DMS114 treated with DMSO at 0.1 percent for 48 hours (cell line): ENCODE measurements around the gene ADAMTS2.
"Not testable (repeated sequence)": the region's sequence is repeated elsewhere in the genome, so short reads cannot be mapped to it uniquely, and the experiment has no call there.

Experiments
- DNase-seq: peaks from one replicate; lab custom pipeline; 2025; ENCODE audit not compliant: unreplicated experiment; lab: John Stamatoyannopoulos, UW

The ADAMTS2 gene

DNA sequence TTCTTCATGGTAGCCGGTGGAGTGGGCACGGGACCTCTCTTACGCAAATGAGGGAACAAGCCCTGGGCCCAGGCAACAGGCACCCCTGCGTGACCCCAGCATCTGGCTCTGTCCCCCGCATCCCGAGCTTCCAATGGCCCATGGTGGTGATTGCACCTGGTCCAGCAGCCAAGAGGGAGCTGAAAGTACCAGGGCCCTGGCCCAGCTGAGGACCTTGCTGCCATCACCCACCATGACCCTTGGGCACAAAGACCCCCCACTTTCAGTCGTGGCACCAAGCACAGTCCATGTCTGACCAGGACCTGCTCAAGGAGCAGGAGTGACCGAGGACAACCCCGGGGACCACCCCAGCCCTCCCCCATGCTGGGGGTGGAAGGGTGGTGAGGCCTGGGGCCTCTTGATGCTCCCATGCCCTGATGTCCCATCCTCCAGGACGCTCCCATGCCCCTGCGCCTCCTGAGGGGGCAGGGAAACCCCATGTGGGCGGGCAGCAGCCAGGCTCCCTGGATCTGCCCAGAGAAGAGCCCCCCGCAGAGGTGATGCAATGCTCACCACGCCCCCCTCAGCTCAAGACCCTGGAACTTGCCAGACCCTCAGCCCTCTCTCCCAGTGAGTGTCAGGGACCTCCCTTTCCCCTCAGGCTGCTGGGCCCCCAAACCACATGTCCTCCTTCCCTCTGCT lies 123.9 kb downstream of the ADAMTS2 start:
- DNase-seq, result no peak

DNA sequence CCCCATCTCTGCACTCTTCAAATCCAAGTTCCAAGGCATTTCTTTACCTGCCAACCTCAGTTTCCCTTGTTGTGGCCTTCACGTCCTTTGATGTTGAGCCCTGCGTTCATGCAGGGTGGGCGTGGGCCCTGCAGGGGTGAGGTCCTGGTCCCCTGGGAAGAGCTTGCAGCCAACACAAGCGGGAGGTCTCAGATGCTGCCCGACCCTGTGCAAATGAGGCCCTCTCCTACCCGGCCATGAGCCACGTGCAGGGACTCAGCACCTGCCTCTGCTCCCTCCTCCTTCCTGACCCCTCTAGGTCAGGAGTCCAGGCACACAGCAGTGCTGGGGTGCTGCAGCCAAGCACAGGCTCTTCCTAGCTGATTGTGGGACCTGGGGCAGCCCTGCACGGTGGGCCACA lies 124.5 kb downstream of the ADAMTS2 start:
- DNase-seq, result no peak

DNA sequence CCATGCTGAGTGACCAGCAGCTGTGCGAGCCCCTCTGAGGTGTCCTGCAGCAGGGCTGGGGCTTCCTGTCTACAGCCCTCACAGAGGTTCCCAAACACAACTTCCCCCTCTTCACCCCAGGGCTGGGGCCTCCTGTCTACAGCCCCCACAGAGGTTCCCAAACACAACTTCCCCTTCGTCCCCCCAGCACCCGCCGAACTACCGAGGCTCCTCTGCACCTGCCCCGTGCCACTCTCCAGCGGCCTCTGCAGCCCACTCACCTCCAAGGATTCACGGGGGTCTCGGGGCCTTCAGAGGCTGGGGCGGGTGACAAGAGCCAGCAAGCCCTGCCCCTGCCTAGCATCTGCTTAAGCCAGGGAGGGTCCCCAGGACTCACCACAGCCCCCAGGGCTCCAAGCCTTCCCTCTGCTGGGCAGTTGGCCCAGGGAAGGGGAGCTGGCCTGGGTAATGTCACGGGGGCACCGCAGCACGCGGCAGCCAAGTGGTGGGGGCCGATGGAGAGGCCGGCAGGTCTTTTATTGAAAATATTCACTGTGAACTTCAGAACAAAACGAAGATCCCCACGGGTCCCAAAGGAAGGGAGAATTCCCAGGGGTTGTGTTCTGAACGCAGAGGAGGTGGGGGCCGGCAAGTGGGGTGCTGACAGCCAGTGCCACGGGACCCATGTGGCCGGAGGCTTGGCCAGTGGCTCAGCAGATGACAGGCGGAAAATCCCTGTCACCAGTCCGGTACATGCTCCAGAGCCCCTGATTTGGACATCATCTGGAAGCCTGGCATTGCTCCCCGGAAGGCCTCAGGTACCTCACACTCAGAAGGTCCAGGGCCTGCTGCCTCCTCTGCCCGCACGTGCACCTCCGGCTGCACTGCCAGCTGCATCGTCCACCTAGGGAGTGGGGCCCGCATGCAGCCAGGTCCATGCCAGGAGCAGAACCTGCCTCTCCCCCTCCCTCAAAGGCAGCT lies 125.3 kb downstream of the ADAMTS2 start:
- DNase-seq, result no peak

DNA sequence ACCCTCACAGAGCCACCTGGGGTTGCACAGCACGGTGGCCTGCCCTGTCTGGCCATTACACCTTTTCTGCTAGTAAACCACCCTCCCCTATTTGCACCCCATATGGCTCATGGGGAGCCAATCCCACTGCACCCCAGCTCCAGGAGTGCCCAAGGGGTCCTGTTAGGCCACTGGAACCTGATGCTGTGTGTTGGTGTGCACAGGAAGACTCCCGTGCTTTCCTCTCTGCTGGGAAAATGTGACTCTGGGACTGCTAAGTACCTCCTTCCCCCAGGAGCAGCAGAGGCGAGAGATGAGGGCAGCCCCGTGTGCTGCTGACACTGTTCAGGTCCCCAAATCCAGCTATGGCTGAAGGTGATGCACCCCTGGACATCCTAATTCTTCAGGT lies 126.3 kb downstream of the ADAMTS2 start:
- DNase-seq, result no peak

DNA sequence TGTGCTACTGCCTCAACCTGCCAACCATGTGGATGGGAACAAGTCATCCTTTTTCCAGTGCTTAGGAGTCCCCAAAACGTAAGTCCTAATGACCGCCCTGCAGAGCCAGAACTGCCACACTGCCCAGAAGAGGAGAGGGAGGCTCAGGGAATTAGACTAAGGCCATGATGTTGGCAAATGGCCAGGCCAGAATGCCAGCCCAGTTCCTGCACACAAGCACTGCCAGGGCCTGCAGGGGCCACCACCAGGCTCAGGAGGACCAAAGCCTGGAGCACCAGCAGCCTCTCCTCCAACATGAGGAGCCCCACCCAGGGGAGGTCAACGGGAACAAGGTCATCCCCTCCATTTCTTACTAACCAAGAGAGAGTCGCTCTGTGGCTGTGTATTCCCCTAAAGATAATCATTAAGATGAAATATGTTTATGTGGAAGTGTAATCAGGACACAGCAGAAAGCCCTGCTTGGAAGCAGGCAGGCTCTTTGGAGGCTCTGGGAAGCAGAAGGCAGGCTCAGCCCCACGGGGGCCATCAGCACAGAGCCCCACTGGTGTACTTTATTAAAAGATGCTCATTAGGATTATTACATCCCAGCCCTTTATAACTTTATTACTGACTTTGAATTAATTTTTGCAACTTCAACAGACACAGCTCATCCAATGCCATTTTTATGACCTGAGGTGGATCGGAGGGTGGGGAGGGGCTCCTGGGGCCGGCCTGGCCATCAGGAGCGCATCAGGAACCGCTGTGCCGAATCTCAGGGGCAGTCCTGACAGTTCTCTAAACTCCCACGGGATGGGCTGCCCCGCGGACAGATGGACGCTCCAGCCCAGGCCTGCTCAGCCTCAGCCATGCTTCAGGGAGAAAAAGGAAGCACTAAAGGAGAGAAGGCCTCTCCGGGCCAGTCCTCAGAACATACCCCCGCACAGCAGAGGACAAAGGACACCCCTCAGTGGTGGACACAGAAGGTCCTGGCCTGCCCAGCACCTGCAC lies 127.0 kb downstream of the ADAMTS2 start:
- DNase-seq, result no peak

DNA sequence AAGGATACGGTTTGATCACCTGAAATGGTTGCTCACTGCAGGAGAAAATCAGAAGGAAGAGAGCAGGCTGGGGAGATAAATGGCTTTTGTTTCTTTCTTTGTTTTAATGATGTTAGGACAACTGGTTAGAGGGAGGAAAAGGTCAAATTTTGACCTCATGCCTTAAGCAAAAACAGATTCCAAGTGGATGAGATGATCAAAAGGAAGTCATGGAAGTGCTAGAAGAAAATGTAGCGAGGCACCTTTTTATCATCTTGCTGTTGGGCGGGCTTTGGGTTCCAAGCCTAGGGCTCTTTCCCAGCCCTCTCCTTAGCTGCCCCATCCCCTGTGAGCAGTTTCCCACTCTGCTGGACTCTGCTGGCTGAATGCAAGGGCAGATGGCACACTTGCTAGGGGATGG lies 127.9 kb downstream of the ADAMTS2 start:
- no peak for DNase-seq

DNA sequence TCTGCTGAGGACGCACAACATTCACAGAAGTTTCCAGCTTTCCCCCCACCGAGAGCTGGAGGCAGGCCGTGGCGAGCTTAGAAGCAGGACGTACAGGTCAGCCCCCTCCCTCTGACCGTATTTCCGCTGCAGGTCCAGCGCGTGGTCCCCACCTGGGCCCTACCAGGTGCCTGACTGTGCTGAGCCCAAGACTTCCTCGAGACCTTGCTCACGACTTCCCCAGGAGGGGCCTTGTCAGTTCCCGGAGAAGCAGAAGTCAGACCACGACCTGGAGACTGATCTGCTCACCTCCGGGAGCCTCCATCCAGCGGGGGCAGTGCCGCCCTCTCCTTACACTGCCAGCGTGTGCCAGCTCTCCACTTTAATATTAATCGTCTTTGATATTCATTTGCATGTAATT lies 128.9 kb downstream of the ADAMTS2 start:
- not testable (repeated sequence) for DNase-seq

DNA sequence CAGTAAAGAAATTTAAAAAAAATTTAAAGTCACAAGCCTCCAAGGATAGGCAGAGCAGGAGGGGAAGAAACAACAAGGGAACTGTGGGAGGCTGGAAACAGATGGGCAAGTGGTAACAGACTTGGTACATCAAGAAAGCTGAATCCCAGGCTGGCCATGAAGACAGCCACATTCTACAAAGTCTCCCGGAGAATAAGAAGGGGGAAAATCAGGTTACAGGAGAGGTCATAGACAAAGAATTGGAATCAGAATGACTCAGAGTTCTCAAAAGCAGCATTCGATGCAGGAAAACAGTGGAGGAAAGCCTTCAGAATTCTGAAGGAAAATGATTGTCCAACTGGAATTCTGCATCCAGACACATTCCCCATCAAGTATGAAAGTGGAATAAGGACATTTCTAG lies 129.7 kb downstream of the ADAMTS2 start:
- no peak for DNase-seq

DNA sequence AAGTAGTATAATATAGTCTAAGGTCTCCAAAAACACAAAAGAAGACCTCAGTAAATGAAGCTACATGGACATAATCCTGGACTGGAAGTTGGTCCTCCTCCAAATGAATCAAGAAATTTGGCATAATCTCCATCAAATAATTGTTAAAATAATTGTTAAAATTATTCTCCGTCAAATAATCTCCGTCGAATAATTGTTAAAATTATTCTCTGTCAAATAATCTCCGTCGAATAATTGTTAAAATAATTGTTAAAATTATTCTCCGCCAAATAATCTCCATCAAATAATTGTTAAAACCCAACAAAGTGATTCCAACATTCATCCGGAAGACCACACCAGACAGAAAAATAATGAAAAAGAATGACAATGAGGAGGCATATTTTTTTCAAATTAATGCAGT lies 130.6 kb downstream of the ADAMTS2 start:
- DNase-seq, result no peak

DNA sequence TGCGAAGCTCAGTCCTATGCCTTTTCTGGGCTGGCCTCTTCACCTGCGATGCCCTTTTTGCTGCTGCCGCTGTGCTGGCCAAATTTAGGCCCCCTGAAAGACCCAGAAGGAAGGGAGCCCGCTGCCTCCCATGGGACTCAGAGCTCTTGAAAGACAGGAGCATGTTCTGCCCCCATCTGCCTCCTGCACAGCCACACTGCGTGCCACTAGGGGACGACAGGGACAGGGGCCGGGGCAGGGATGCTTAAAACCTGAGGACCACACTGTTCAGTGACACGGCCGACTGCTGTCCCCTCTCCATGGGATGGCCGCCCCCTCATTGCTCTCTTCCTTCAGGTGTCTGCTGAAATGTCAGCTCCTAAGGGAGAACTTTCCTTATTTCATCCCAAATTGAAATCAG lies 132.4 kb downstream of the ADAMTS2 start:
- no peak for DNase-seq

DNA sequence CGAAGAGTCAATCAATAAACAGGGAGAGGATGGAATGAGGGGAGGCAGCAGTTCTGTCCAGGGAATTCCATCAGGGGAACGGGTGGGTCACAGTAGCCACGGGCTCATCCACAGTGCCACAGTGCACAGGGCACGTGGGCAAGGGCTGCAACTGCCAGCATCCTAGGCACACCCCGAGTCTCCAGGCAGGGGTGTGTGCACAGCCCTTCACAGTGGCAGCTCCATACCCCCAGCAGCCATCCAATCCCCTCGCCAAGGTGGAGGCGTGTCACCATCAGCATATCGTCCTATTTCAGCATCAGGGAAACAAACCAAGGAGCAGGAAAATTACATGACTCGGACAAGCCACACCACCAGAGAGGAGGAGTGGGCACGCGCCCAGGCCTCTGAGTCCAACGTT lies 133.6 kb downstream of the ADAMTS2 start:
- no peak for DNase-seq

DNA sequence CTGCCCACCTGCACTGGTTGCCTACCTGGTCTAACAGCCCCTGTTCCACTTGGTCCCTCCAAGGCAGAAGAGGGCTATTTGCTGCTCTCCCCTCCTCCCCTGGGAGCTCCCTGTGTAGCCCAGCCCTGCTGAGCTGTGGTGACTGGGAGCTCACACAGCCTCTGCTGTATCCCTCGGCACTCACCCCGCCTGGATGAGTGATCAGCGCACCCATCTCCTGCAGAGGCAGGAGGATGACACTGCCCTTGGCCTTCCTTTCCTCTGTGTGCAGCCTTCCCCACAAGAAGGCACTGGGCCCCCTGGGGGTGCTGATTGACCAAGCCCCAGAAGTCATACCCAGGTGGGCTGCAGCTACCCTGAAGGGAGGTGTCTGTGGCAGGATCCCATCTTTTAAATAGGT lies 134.2 kb downstream of the ADAMTS2 start:
- DNase-seq, result no peak

DNA sequence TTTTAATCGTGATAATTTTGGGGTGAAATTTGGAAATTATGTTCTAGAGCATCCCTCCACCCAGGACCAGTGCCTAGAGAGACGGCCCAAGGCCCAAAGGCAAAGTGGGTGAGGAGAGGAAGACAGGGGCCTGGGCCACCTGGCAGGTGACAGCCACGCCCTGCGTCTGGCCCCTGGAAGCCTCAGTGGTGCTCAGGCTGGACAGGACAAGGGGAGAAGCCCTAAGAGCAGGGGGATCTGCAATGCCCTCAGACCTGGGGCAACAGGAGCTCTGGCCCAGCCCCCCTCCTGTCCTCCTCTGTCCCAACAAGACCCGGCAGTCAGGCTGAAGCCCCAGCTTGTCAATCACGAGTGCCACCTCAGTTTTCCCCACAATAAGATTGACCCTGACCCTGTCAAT lies 134.8 kb downstream of the ADAMTS2 start:
- DNase-seq, result no peak

DNA sequence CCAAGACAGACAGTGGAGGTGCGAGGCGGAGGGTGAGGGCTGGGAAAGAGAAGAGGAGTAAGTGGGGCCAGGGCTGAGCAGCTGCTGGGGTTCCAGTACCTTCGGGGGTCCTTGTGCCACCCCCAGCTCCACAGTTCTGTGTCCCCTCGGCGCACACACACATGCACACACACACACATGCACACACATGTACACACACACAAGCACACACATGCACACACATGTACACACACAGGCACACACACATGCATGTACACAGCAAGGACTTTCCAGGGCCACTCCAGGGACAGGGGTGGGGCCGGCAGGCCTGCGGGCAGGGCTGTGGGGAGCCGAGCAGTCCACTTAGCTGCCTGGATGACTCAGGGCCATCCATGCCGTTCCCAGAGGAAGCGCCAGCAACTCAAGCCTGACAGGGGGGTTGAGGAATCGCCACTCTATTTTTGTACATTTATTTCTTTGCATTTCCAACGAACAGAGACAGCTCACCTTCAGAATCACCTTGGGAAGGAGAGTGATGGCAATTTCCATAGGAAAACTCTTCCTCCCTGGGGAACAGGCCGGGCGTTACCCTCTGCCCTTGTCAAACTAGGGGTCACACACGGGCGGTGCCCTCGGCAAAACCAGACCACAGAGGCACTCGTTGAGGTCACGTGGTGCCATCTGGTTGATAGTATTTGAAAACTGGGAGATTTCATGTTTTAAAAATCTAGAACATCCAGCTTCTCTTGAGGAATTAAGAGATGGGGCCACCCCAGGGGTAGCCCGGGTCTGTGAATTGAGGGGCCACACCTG lies 135.7 kb downstream of the ADAMTS2 start:
- no peak for DNase-seq

DNA sequence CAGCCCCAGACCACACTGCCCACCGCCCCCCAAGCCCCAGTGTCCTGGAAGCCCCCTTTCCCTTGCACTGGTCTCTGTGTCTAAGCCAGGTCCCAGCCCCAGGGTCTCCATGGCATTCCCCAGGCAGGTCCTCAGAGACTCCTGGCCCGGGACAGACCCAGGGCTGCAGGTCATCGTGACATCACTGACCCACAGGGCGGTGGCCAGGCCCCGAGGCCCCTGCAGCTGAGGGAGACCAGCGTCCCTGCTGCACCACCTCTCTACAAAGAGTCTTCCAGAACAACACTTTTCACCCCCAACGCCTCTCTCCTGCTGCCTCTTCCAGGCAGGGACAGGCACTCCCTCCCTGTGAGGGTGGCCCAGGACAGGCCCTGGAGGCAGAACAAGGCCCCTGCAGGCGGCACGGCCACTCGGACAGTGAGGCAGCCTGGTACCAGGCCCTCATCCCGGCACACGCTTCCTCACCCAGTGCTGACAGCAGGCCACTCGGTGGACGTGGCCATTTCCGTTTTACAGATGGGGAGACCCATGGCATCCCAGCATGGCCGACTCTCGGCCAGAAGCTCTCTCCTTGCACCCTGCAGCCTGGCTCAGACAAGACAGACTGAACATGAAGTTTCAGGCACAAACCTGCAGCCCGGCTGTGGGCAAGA lies 136.4 kb downstream of the ADAMTS2 start:
- no peak for DNase-seq

DNA sequence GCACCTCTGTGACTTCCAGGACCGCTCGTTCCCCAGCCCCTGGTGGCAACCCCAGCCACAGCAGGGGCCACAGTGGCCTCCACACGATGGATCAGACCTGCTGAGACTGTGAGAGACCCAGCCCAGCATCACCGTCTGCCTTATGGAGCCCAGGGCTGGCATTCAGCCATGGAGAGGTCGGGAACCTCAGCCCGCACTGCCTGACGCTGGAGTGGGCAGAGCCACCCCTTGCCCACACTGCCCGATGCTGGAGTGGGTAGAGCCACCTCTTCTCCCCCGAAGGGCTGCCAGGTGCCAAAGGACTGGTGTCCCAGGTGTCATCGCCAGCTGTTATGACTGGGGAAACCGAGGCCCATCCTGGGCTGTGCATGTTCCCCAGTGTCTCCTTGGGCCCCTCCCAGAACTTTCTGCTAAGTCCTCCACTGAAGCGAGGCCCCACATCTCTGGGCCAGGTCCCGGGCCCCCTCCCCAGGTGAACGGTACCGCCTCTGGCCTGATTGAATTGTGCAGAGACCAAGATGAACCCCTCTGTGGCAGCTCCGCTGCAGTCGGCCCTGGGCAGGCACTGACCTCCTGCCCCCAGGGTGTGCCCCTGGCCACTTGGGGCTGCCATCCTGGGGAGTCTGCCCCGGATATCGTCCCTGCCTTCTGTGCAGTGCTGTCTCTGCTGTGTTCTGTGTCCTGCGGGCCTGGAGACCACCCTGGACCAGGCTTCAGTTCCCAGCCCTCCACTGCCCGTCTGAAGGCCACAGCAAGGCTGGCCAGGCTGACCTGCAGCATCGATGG lies 137.1 kb downstream of the ADAMTS2 start:
- no peak for DNase-seq

DNA sequence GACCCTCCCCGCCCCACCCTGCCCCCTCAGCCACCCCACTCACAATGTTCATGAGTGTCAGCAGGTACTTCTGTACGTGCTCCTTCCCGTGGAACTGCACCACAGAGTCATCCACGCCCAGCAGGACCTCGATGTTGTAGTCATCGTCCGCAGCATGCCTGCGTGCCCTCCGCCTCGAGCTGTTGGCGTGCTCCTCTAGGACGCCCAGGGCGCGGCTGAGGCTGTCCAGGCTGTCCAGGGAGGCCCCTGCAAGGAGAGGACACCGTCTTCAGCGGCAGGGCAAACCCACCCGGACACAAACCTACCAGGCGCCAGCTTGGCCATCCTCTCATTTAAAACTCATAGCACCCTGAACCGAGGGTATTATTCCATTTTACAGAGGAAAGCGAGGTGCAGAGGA lies 137.8 kb downstream of the ADAMTS2 start:
- DNase-seq, result no peak

DNA sequence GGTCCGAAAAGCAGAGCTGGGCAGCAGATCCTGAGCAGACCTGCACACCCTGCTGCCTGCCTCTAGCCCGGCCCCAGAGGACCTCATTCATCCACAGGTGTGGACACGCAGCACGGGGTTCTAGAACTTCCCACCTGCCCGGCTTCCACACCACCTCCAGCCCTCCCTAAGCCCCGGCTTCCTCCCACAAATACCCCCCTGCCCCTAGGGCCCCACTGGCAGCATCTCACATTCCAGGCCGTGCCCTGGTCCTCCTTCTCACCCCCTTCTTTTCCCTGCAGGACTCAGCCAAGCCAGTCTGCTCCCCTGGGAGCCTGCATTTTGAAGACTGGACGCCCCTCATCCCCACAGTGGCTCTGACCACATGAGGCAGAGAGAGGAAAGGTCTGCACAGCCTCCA lies 138.9 kb downstream of the ADAMTS2 start:
- DNase-seq, result no peak

DNA sequence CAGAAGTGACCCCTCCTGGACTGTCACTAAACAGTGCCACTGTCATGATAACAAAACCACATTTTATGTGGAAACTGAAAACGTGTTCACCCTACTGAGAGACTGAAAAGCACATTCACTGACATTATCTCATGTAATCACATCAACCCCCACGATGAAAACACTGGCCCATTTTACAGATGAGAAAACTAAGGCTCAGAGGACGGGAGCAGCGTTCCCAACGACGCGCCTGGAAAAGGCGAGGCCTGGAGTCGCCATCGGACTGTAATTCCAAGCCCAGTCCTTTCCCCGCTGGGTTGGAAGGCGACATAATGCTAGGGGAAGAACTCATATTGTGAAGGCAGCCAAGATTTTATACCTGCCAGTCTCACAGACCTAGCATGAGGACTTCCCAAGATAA lies 140.0 kb downstream of the ADAMTS2 start:
- DNase-seq, result no peak
